SH-SY5Y (cell line): ENCODE measurements around the gene ADRA2B.

Experiments
- GATA2 ChIP-seq: IDR thresholded peaks from 2 replicates; pipeline ENCODE4 v1.6.1; 2011; ENCODE audit warnings: mild to moderate bottlenecking, low read depth, low read length
- GATA3 ChIP-seq: IDR thresholded peaks from 2 replicates; pipeline ENCODE4 v1.6.1; 2011; ENCODE audit warnings: low read depth, mild to moderate bottlenecking, low read length, moderate library complexity

DNA sequence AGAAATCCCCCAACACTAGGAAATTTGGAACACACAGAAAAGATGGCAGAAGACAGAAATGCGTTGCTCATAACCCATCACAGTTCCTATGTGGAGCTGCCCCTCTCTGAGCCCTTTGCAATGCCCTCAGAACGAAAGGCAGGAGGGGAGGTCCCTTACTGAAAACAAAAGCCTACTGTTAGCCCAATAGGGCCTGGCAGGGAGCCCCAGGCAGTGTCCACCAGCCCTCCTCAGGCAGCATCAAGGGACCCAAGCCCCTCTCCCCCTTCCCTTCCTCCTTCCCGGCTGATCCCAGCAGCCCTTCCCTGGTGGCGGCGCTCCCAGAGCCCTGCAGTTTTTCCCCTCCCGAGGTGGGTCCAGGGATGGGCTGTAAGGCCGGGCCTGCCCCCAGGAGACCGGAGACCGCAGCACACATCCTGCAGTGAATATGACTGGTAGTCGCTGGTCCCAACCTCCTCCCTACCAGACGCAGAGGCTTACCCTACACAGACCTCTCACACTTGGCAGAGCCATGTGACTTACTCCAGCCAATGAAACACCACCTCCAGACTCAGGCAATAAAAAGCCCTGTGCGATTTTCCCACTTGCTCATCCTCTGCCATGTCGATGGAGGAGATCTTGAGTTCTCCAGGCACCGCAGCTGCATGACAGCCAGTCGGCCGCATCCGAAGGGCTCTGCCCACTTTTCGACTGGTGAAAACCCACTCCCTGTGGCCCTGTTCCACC lies 48.3 kb upstream of the ADRA2B start:
- TF ChIP-seq GATA3 (no peak), GATA2 (no peak)
